Gastroesophageal sphincter (tissue), 3 donors: ENCODE measurements around the gene MMP20.

ENCODE experiments used
- CTCF ChIP-seq, 4 experiments: fragments of 200-600 bp in 2 of 4; fragments of 450-650 bp in 2 of 4; sonication (generic) in 1 of 4; IDR thresholded peaks; one replicate each; pipeline ENCODE4 v1.5.1; 2017 to 2019; ENCODE audit warnings: antibody characterized with exemption in 4 of 4, mild to moderate bottlenecking in 2 of 4, moderate library complexity in 2 of 4
- POLR2A ChIP-seq, 2 donors: fragments of 450-650 bp; IDR thresholded peaks; one replicate each; pipeline ENCODE4 v1.6.1; 2017; ENCODE audit warnings: antibody characterized with exemption in 2 of 2, mild to moderate bottlenecking in 2 of 2, moderate library complexity in 1 of 2
- POLR2AphosphoS5 ChIP-seq: sonication (generic); formaldehyde crosslinking; IDR thresholded peaks from one replicate; pipeline ENCODE4 v1.6.1; 2017; ENCODE audit warnings: antibody characterized with exemption

DNA sequence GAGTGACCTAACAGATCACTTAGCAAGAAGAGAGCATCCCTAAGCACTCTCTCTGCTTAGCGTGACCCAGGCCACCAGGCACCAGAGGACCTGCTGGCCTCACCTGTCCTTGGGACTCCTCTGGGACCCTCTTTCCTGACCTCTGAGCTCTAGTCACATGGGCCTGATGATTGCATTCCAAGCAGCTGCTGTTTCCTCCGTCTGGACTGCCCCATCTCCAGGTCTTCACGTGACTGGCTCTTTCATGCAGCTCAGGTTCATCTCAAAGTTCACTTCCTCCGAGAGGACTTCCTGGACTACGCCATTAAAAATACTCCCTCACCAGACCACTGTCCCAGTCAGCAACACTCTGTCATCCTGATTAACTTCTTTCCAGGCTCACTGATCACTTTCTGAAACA, 2.9 kb downstream of the MMP20 start:
- no peak for TF ChIP-seq POLR2AphosphoS5
- TF ChIP-seq CTCF (IDR thresholded peaks at IDR 0.05): no peak
- no peak for TF ChIP-seq POLR2A (IDR thresholded peaks at IDR 0.05)
